Colonic mucosa (tissue), 4 donors: ENCODE data around the gene PSD4. TPM values are rescaled to one million over a fixed set of nuclear protein-coding genes. Genes with fewer than 3 reads are reported as not detected.

Experiments
- DNase-seq: peaks from one replicate; pipeline ENCODE4 v3.0.0-alpha.2; 2020
- H3K27ac ChIP-seq: fragments of 200-600 bp; one replicate; pipeline ENCODE4 v1.8.0; 2021
- H3K27me3 ChIP-seq: fragments of 200-600 bp; one replicate; pipeline ENCODE4 v1.8.0; 2021
- H3K36me3 ChIP-seq: fragments of 200-600 bp; one replicate; pipeline ENCODE4 v1.8.0; 2021
- H3K4me1 ChIP-seq: fragments of 200-600 bp; one replicate; pipeline ENCODE4 v1.8.0; 2021; ENCODE audit warnings: mild to moderate bottlenecking
- H3K4me3 ChIP-seq: fragments of 200-600 bp; one replicate; pipeline ENCODE4 v1.8.0; 2021
- H3K9ac ChIP-seq, 2 donors: one replicate each; pipeline ENCODE4 v1.7.0; 2013; ENCODE audit warnings: control low read depth in 2 of 2, low read depth in 2 of 2, low read length in 2 of 2
- H3K9me3 ChIP-seq: fragments of 200-600 bp; one replicate; pipeline ENCODE4 v1.8.0; 2021
- CTCF ChIP-seq: fragments of 200-600 bp; IDR thresholded peaks from one replicate; pipeline ENCODE4 v1.8.0; 2022; ENCODE audit warnings: antibody characterized with exemption, mild to moderate bottlenecking
- intact Hi-C: fragments of 100-400 bp; cut with DNase I; formaldehyde crosslinking; loops from one replicate; pipeline ENCODE4 v1.14.1; 2022
- total RNA-seq, 2 donors: library from RNA; stranded (reverse); fragmentation: NEBNext Ultra II Directional in 1 of 2; extraction: Animal tissue kit (Norgen Biotek cat#: 25700) in 1 of 2; gene quantifications; one replicate each; pipeline ENCODE4 v1.2.1, GENCODE V29; 2021
- donor health status: healthy.
- donor health status: DM: no; HTN: no; CAD: no.
- donor health status: DM: no; HTN: no; CAD: no.

Gene PSD4
- total RNA-seq, 2 donors from 2014 or later: 36.5 to 50.6 TPM

GRCh38 chr2:113162869-113163268, 10.9 kb upstream of the PSD4 start:
- H3K36me3 ChIP-seq: no peaks in the 10 kb centered on the region
- H3K4me3 ChIP-seq: no peak overlapping the region
- intact Hi-C loops: no loop called here

GRCh38 chr2:113164215-113164929, 9.4 kb upstream of the PSD4 start:
- H3K9me3 ChIP-seq: no peaks in the 10 kb centered on the region
- intact Hi-C loops: no loop called here
- no peaks in the 10 kb centered on the region for H3K36me3 ChIP-seq
- no peaks in the 10 kb centered on the region for H3K27me3 ChIP-seq
- TF ChIP-seq CTCF: no peak
- DNase-seq: peak; percentile 16
- H3K9ac ChIP-seq: no peak overlapping the region
- H3K4me3 ChIP-seq: no peak overlapping the region
- H3K27ac ChIP-seq: peak overlapping the region; percentile 47
- H3K4me1 ChIP-seq: no peaks in the 10 kb centered on the region

More at GRCh38 chr2:113162869-113163268, 10.9 kb upstream of the PSD4 start:
- no peak overlapping the region for H3K9ac ChIP-seq
- H3K9me3 ChIP-seq: no peaks in the 10 kb centered on the region
- H3K4me1 ChIP-seq: peaks cover 3% of the 10 kb centered on the region
- DNase-seq: no peak
- H3K27me3 ChIP-seq: no peaks in the 10 kb centered on the region
- TF ChIP-seq CTCF: no peak
- H3K27ac ChIP-seq: no peak overlapping the region

GRCh38 chr2:113164930-113165585, 8.7 kb upstream of the PSD4 start:
- TF ChIP-seq CTCF: no peak
- Histone ChIP-seq H3K9me3 (no peaks in the 10 kb centered on the region), H3K36me3 (no peaks in the 10 kb centered on the region), H3K4me3 (no peak overlapping the region), H3K27ac (peak overlapping the region; percentile 47), H3K9ac (peak overlapping the region in 1 of 2 donors; percentile 1), H3K4me1 (no peaks in the 10 kb centered on the region), H3K27me3 (no peaks in the 10 kb centered on the region)
- DNase-seq: peak; percentile 22
- intact Hi-C loops: no loop called here

GRCh38 chr2:113166187-113166645, 7.6 kb upstream of the PSD4 start:
- H3K36me3 ChIP-seq: no peaks in the 10 kb centered on the region
- no peak overlapping the region for H3K4me3 ChIP-seq
- intact Hi-C loops: no loop called here
- no peak overlapping the region for H3K9ac ChIP-seq
- peak; percentile 9 for DNase-seq
- no peaks in the 10 kb centered on the region for H3K4me1 ChIP-seq
- no peaks in the 10 kb centered on the region for H3K27me3 ChIP-seq
- H3K27ac ChIP-seq: peak overlapping the region; percentile 68
- H3K9me3 ChIP-seq: no peaks in the 10 kb centered on the region
- no peak for TF ChIP-seq CTCF

GRCh38 chr2:113167115-113167932, 6.4 kb upstream of the PSD4 start:
- Histone ChIP-seq H3K9ac (peak overlapping the region; percentile 46 to 55), H3K4me1 (no peaks in the 10 kb centered on the region), H3K27ac (peak overlapping the region; percentile 68)

More at GRCh38 chr2:113167115-113167932, 6.4 kb upstream of the PSD4 start:
- no peak for TF ChIP-seq CTCF
- H3K4me3 ChIP-seq: no peak overlapping the region
- peak; percentile 82 for DNase-seq
- no peaks in the 10 kb centered on the region for H3K9me3 ChIP-seq
- H3K27me3 ChIP-seq: no peaks in the 10 kb centered on the region
- intact Hi-C loops: no loop called here
- H3K36me3 ChIP-seq: no peaks in the 10 kb centered on the region
